CD4-positive, alpha-beta T cell (primary cell): ENCODE data around the gene TOP3B. TPM values are rescaled to one million over a fixed set of nuclear protein-coding genes. Genes with fewer than 3 reads are reported as not detected.

Experiments
- ATAC-seq: fragments of 200-7000 bp; cut with Tn5 transposase; one replicate; pipeline ENCODE4 v1.10.0; 2022; ENCODE audit warnings: mild to moderate bottlenecking; ENCODE audit not compliant: poor library complexity
- CTCF ChIA-PET: fragments of 350-600 bp; sonication (Branson Sonifier 250); formaldehyde crosslinking; loops from one replicate; lab custom pipeline; 2021; ENCODE audit warnings: antibody characterized with exemption, inconsistent platforms; lab: Charles Lee
- POLR2A ChIA-PET: fragments of 350-600 bp; sonication (Branson Sonifier 250); formaldehyde crosslinking; loops from one replicate; lab custom pipeline; 2021; ENCODE audit warnings: antibody characterized with exemption, inconsistent platforms; lab: Charles Lee
- DNase-seq, 14 experiments: peaks; one replicate each; pipeline ENCODE4 v3.0.0-alpha.2; 2013 to 2020; ENCODE audit warnings: mixed read lengths in 2 of 14
- H3K27ac ChIP-seq, 2 donors: one replicate each; pipeline versions ENCODE4 v1.5.1 to v1.7.0; 2013; ENCODE audit warnings: low read length in 2 of 2, low read depth in 1 of 2, mild to moderate bottlenecking in 1 of 2
- H3K27me3 ChIP-seq, 2 experiments: 1 replicate in 1 of 2; 2 replicates in 1 of 2; pipeline versions ENCODE4 v1.6.1 to v1.7.0; 2013; ENCODE audit warnings: low read length in 2 of 2, control low read depth in 1 of 2, mild to moderate bottlenecking in 1 of 2, moderate library complexity in 1 of 2; ENCODE audit not compliant: insufficient read depth in 2 of 2, control insufficient read depth in 1 of 2
- H3K36me3 ChIP-seq: one replicate; pipeline ENCODE4 v1.6.1; 2013; ENCODE audit warnings: low read length, control low read depth; ENCODE audit not compliant: insufficient read depth
- H3K4me1 ChIP-seq: one replicate; pipeline ENCODE4 v1.6.1; 2013; ENCODE audit warnings: low read length, control low read depth; ENCODE audit not compliant: insufficient read depth
- H3K4me3 ChIP-seq: one replicate; pipeline ENCODE4 v1.5.1; 2013; ENCODE audit warnings: mild to moderate bottlenecking, low read length, moderate library complexity
- H3K9me3 ChIP-seq, 2 experiments: 1 replicate in 1 of 2; 2 replicates in 1 of 2; pipeline versions ENCODE4 v1.6.1 to v1.7.0; 2013; ENCODE audit warnings: low read length in 2 of 2, mild to moderate bottlenecking in 2 of 2, control low read depth in 1 of 2, moderate library complexity in 1 of 2; ENCODE audit not compliant: control insufficient read depth in 1 of 2, insufficient read depth in 1 of 2
- H3K27ac Mint-ChIP-seq: one replicate; pipeline ENCODE4 v1.8.0; 2020; ENCODE audit warnings: mixed read lengths
- H3K27me3 Mint-ChIP-seq: one replicate; pipeline ENCODE4 v1.8.0; 2021; ENCODE audit warnings: mixed read lengths
- H3K36me3 Mint-ChIP-seq: one replicate; pipeline ENCODE4 v1.8.0; 2021; ENCODE audit warnings: low read depth, mixed read lengths
- H3K4me1 Mint-ChIP-seq: one replicate; pipeline ENCODE4 v1.8.0; 2021; ENCODE audit warnings: low read depth, mixed read lengths
- H3K4me3 Mint-ChIP-seq: one replicate; pipeline ENCODE4 v1.8.0; 2020; ENCODE audit warnings: mild to moderate bottlenecking, mixed read lengths
- H3K9me3 Mint-ChIP-seq: one replicate; pipeline ENCODE4 v1.8.0; 2020; ENCODE audit warnings: mixed read lengths
- CTCF ChIP-seq: fragments of 200-600 bp; IDR thresholded peaks from one replicate; pipeline ENCODE4 v1.8.0; 2022; ENCODE audit warnings: antibody characterized with exemption, mild to moderate bottlenecking
- intact Hi-C, 2 experiments: fragments of 100-400 bp; cut with DNase I in 1 of 2; cut with micrococcal nuclease in 1 of 2; formaldehyde crosslinking; loops; one replicate each; pipeline versions ENCODE4 v1.15.1 to v1.9.0; 2023 to 2025; cut with DNase I, micrococcal nuclease
- total RNA-seq, 174 experiments: library from RNA in 2 of 174; stranded (reverse) in 2 of 174; gene quantifications; one replicate each; pipeline ENCODE4 v1.2.3 and lab custom pipeline; 2021 to 2026

Gene TOP3B
- total RNA-seq, 2 experiments from 2014 or later, result 60.2 to 62.8 TPM

- DNase-seq (no peak), ATAC-seq (no peak)
- H3K36me3 ChIP-seq, result no peaks in the 10 kb centered on the region
- no peak overlapping the region for H3K27ac ChIP-seq
- H3K27me3 Mint-ChIP-seq, result peaks cover 25% of the 10 kb centered on the region
- no peaks in the 10 kb centered on the region for H3K36me3 Mint-ChIP-seq
- TF ChIP-seq CTCF, result no peak
- H3K4me3 ChIP-seq, result no peak overlapping the region
- H3K4me1 Mint-ChIP-seq, result no peaks in the 10 kb centered on the region
- POLR2A ChIA-PET, result no interaction called here
- intact Hi-C loops, result no loop called here
- no peak overlapping the region for H3K27ac Mint-ChIP-seq
- H3K9me3 ChIP-seq, result no peaks in the 10 kb centered on the region
- H3K4me1 ChIP-seq, result no peaks in the 10 kb centered on the region
- H3K9me3 Mint-ChIP-seq, result no peaks in the 10 kb centered on the region
- CTCF ChIA-PET, result no interaction called here
- H3K4me3 Mint-ChIP-seq, result no peak overlapping the region
- H3K27me3 ChIP-seq, result peaks cover 2 to 5% of the 10 kb centered on the region in 2 experiments
Observed at GRCh38 chr22:22002526-22003055, 20.0 kb upstream of the TOP3B start.

GRCh38 chr22:22001664-22002525 is 19.3 kb upstream of the TOP3B start:
- Histone ChIP-seq H3K27ac (no peak overlapping the region), H3K9me3 (no peaks in the 10 kb centered on the region), H3K27me3 (peaks cover 2 to 5% of the 10 kb centered on the region in 2 experiments), H3K4me3 (no peak overlapping the region), H3K4me1 (no peaks in the 10 kb centered on the region), H3K36me3 (no peaks in the 10 kb centered on the region)
- no peak overlapping the region for H3K4me3 Mint-ChIP-seq
- TF ChIP-seq CTCF, result no peak
- ChIA-PET CTCF (no interaction called here), POLR2A (no interaction called here)
- no peak overlapping the region for H3K27ac Mint-ChIP-seq
- DNase-seq, result no peak
- no peaks in the 10 kb centered on the region for H3K36me3 Mint-ChIP-seq
- ATAC-seq, result no peak
- H3K4me1 Mint-ChIP-seq, result no peaks in the 10 kb centered on the region
- peaks cover 25% of the 10 kb centered on the region for H3K27me3 Mint-ChIP-seq
- intact Hi-C loops, result no loop called here
- H3K9me3 Mint-ChIP-seq, result no peaks in the 10 kb centered on the region

GRCh38 chr22:21998595-21999247 is 16.1 kb upstream of the TOP3B start:
- H3K36me3 Mint-ChIP-seq, result no peaks in the 10 kb centered on the region
- no peak overlapping the region for H3K27ac Mint-ChIP-seq
- POLR2A ChIA-PET, result no interaction called here
- CTCF ChIA-PET, result no interaction called here
- H3K4me3 Mint-ChIP-seq, result no peak overlapping the region
- Histone ChIP-seq H3K4me3 (no peak overlapping the region), H3K4me1 (no peaks in the 10 kb centered on the region), H3K27me3 (peaks cover 2 to 5% of the 10 kb centered on the region in 2 experiments), H3K27ac (no peak overlapping the region), H3K9me3 (no peaks in the 10 kb centered on the region), H3K36me3 (no peaks in the 10 kb centered on the region)
- H3K9me3 Mint-ChIP-seq, result no peaks in the 10 kb centered on the region
- ATAC-seq (no peak), DNase-seq (no peak)
- intact Hi-C loops, result no loop called here
- no peak for TF ChIP-seq CTCF
- H3K4me1 Mint-ChIP-seq, result no peaks in the 10 kb centered on the region
- H3K27me3 Mint-ChIP-seq, result peaks cover 21% of the 10 kb centered on the region
